K562 (cell line): ENCODE results near the gene SUGP1. TPM values are rescaled to one million over a fixed set of nuclear protein-coding genes. Genes with fewer than 3 reads are reported as not detected.

ENCODE experiments used
- BCLAF1 ChIP-seq, 2 experiments: fragments of 450-650 bp in 1 of 2; IDR thresholded peaks; 2 replicates each; pipeline ENCODE4 v1.6.1; 2011 to 2017; ENCODE audit warnings: low read depth in 2 of 2, antibody characterized with exemption in 1 of 2, borderline replicate concordance in 1 of 2, low read length in 1 of 2, mild to moderate bottlenecking in 1 of 2, mixed read lengths in 1 of 2; ENCODE audit not compliant: control insufficient read depth in 1 of 2
- CBX3 ChIP-seq, 2 experiments: IDR thresholded peaks; 1 replicate in 1 of 2; 2 replicates in 1 of 2; pipeline ENCODE4 v1.6.1; 2012; ENCODE audit warnings: inconsistent platforms in 2 of 2, low read length in 2 of 2, borderline replicate concordance in 1 of 2, control low read depth in 1 of 2
- CREB5 ChIP-seq: fragments of 250-450 bp; sonication (Bioruptor Pico); IDR thresholded peaks from 2 replicates; pipeline ENCODE4 v1.5.0; 2020; ENCODE audit warnings: mild to moderate bottlenecking
- CXXC5 ChIP-seq: fragments of 250-450 bp; sonication (Bioruptor Pico); IDR thresholded peaks from 2 replicates; pipeline ENCODE4 v1.8.0; 2022; ENCODE audit warnings: inconsistent platforms, mild to moderate bottlenecking, moderate library complexity
- FOXK1 ChIP-seq: sonication (generic); formaldehyde crosslinking; IDR thresholded peaks from 2 replicates; pipeline ENCODE4 v1.8.0; 2022; ENCODE audit warnings: missing genetic modification reagents, mild to moderate bottlenecking, borderline replicate concordance
- FOXK2 ChIP-seq, 2 experiments: fragments of 450-650 bp; IDR thresholded peaks in 1 of 2; conservative IDR thresholded peaks in 1 of 2; 2 replicates each; pipeline ENCODE4 v1.6.1; 2016; ENCODE audit warnings: low read depth in 2 of 2, mild to moderate bottlenecking in 1 of 2
- KDM1A ChIP-seq, 2 experiments: fragments of 450-650 bp; IDR thresholded peaks; 2 replicates each; pipeline ENCODE4 v1.6.1; 2016; ENCODE audit warnings: mild to moderate bottlenecking in 2 of 2
- MECOM ChIP-seq: fragments of 250-450 bp; sonication (Bioruptor Pico); IDR thresholded peaks from 2 replicates; pipeline ENCODE4 v1.8.0; 2022; ENCODE audit warnings: inconsistent platforms
- MTA3 ChIP-seq: fragments of 450-650 bp; formaldehyde crosslinking; IDR thresholded peaks from 2 replicates; pipeline ENCODE4 v1.6.1; 2017; ENCODE audit warnings: mild to moderate bottlenecking, borderline replicate concordance
- MYBL2 ChIP-seq, 2 experiments: fragments of 450-650 bp in 1 of 2; sonication (generic) in 1 of 2; formaldehyde crosslinking in 1 of 2; IDR thresholded peaks; 2 replicates each; pipeline versions ENCODE4 v1.6.1 to v1.8.1; 2017 to 2022; ENCODE audit warnings: borderline replicate concordance in 1 of 2, inconsistent platforms in 1 of 2, low read depth in 1 of 2, mild to moderate bottlenecking in 1 of 2, missing genetic modification reagents in 1 of 2, moderate library complexity in 1 of 2
- RAD21 ChIP-seq, 2 experiments: fragments of 250-450 bp in 1 of 2; fragments of 450-650 bp in 1 of 2; sonication (Bioruptor Pico) in 1 of 2; formaldehyde crosslinking in 1 of 2; IDR thresholded peaks in 1 of 2; conservative IDR thresholded peaks in 1 of 2; 2 replicates each; pipeline versions ENCODE4 v1.4.0 to v1.8.0; 2020 to 2022; ENCODE audit warnings: mild to moderate bottlenecking in 2 of 2, moderate library complexity in 1 of 2
- RHOXF2B ChIP-seq: fragments of 250-450 bp; sonication (Bioruptor Pico); conservative IDR thresholded peaks from 2 replicates; pipeline ENCODE4 v1.5.1; 2021
- STAT5A ChIP-seq: IDR thresholded peaks from 2 replicates; pipeline ENCODE4 v1.6.1; 2012; ENCODE audit warnings: low read length, inconsistent platforms, borderline replicate concordance
- TARDBP ChIP-seq: fragments of 450-650 bp; IDR thresholded peaks from 2 replicates; pipeline ENCODE4 v1.6.1; 2016
- TBP ChIP-seq: optimal IDR thresholded peaks from 2 replicates; pipeline ENCODE3; 2011; ENCODE audit warnings: low read depth, low read length, improper control_type of control experiment
- USF2 ChIP-seq: sonication (generic); formaldehyde crosslinking; IDR thresholded peaks from 2 replicates; pipeline ENCODE4 v1.5.0; 2020; ENCODE audit warnings: missing genetic modification reagents
- ZBTB43 ChIP-seq: sonication (generic); formaldehyde crosslinking; IDR thresholded peaks from 2 replicates; pipeline ENCODE4 v1.8.0; 2023; ENCODE audit warnings: mild to moderate bottlenecking, missing genetic modification reagents
- ZFX ChIP-seq: sonication (generic); formaldehyde crosslinking; IDR thresholded peaks from 2 replicates; pipeline ENCODE4 v1.8.0; 2022; ENCODE audit warnings: mild to moderate bottlenecking, missing genetic modification reagents, moderate library complexity
- ZNF561 ChIP-seq: fragments of 450-650 bp; formaldehyde crosslinking; conservative IDR thresholded peaks from 2 replicates; pipeline ENCODE4 v1.4.0; 2020; ENCODE audit warnings: mild to moderate bottlenecking, moderate library complexity
- ZNF668 ChIP-seq: fragments of 250-450 bp; sonication (Bioruptor Pico); IDR thresholded peaks from 2 replicates; pipeline ENCODE4 v1.8.0; 2022; ENCODE audit warnings: mild to moderate bottlenecking, inconsistent platforms
- ZNF695 ChIP-seq: fragments of 450-650 bp; formaldehyde crosslinking; IDR thresholded peaks from 2 replicates; pipeline ENCODE4 v1.4.0; 2020; ENCODE audit warnings: mild to moderate bottlenecking, moderate library complexity
- ZNF717 ChIP-seq: fragments of 250-450 bp; sonication (Bioruptor Pico); IDR thresholded peaks from 2 replicates; pipeline ENCODE4 v1.5.0; 2021
- polyA plus RNA-seq, 8 experiments: library from polyadenylated mRNA; depleted of rRNA in 4 of 8; stranded (reverse) in 5 of 8; unstranded in 3 of 8; fragments of >200 nt; fragmentation: Nextera tagmentation in 2 of 8; fragmentation: Illumina TruSeq in 1 of 8; extraction: Ambion mirVana in 2 of 8; extraction: Trizol in 1 of 8; gene quantifications; 2 replicates each; pipeline versions ENCODE4 v1.2.1 to v1.2.3, GENCODE V29; 2011 to 2014; ENCODE audit warnings: inconsistent platforms in 1 of 8, missing spikeins in 1 of 8
- total RNA-seq, 7 experiments: library from RNA; depleted of rRNA in 6 of 7; stranded (reverse); fragments of >200 nt in 6 of 7; fragmentation: Illumina TruSeq in 2 of 7; extraction: Trizol in 2 of 7; gene quantifications; 2 replicates each; pipeline versions ENCODE4 v1.2.1 to v1.2.3, GENCODE V29; 2011 to 2021; ENCODE audit warnings: low replicate concordance in 1 of 7

The SUGP1 gene
- total and polyA plus RNA-seq, 9 of the 15 experiments (the other 6 are each of a cell fraction or from before 2014, with no cell fraction given), result 1.0 to 53.3 (median 32.4) TPM

GRCh38 chr19:19361075-19361594 is 40.8 kb upstream of the SUGP1 start (continued):
- TF ChIP-seq BCLAF1 (IDR thresholded peaks at IDR 0.05; ENCODE audit: borderline replicate concordance in 1 of 2, control insufficient read depth in 1 of 2, low read depth in 2 of 2, low read length in 1 of 2) (no peak), ZFX (peak; percentile 58), ZNF717 (no peak), TBP (peak; percentile 24), TARDBP (no peak), MTA3 (peak; percentile 28; the same call in 1 of the 2 replicates), KDM1A (IDR thresholded peaks at IDR 0.05) (0 out of 4 replicates have a peak, but pooled peaks of 1 of the 2 experiments have one; percentile 17), ZNF668 (no peak), MYBL2 (IDR thresholded peaks at IDR 0.05; ENCODE audit: low read depth) (no peak), MYBL2 (CRISPR knock-in tag; IDR thresholded peaks at IDR 0.05; ENCODE audit: borderline replicate concordance) (no peak), CREB5 (CRISPR knock-in tag) (no peak), STAT5A (no peak), ZBTB43 (no peak), FOXK1 (CRISPR knock-in tag) (0 out of 2 replicates have a peak, but pooled peaks have one; percentile 71), ZNF561 (no peak), ZNF695 (CRISPR knock-in tag) (no peak), CBX3 (IDR thresholded peaks at IDR 0.05; ENCODE audit: borderline replicate concordance in 1 of 2, low read length in 2 of 2) (0 out of 3 replicates have a peak, but pooled peaks of 1 of the 2 experiments have one; percentile 41), RHOXF2B (no peak), FOXK2 (conservative IDR thresholded peaks at IDR 0.05 in 1 of 2, IDR thresholded peaks at IDR 0.05 in 1 of 2; ENCODE audit: low read depth in 2 of 2) (peak; percentile 59 to 70), RAD21 (CRISPR knock-in tag; conservative IDR thresholded peaks at IDR 0.05 in 1 of 2, IDR thresholded peaks at IDR 0.05 in 1 of 2) (peak; percentile 34 to 60; a peak in 2 of 4 replicates), MECOM (CRISPR knock-in tag) (no peak), USF2 (CRISPR knock-in tag) (peak; percentile 66), CXXC5 (no peak)
